Natural killer cell (primary cell): ENCODE results near the gene PDCD2L. TPM values are rescaled to one million over a fixed set of nuclear protein-coding genes. Genes with fewer than 3 reads are reported as not detected.
"Not testable (repeated sequence)": the region's sequence is repeated elsewhere in the genome, so short reads cannot be mapped to it uniquely, and the experiment has no call there.

ENCODE experiments used
- ATAC-seq, 3 donors: fragments of 150-1000 bp in 2 of 3; fragments of 200-7000 bp in 1 of 3; cut with Tn5 transposase; 1 replicate in 1 of 3; 2 replicates in 2 of 3; pipeline ENCODE4 v1.10.0; 2021; ENCODE audit warnings: mild to moderate bottlenecking in 2 of 3, moderate library complexity in 2 of 3
- DNase-seq, 2 donors: peaks; one replicate each; pipeline versions ENCODE4 v3.0.0 to v3.0.0-alpha.2; 2013 to 2021; ENCODE audit warnings: mixed read lengths in 1 of 2
- H3K27ac ChIP-seq: one replicate; pipeline ENCODE4 v1.5.1; 2013; ENCODE audit warnings: mild to moderate bottlenecking, low read length
- H3K27me3 ChIP-seq: one replicate; pipeline ENCODE4 v1.6.1; 2013; ENCODE audit warnings: low read length; ENCODE audit not compliant: control insufficient read depth, insufficient read depth
- H3K36me3 ChIP-seq: one replicate; pipeline ENCODE4 v1.6.1; 2013; ENCODE audit warnings: low read length; ENCODE audit not compliant: control insufficient read depth, insufficient read depth
- H3K4me1 ChIP-seq: one replicate; pipeline ENCODE4 v1.6.1; 2013; ENCODE audit warnings: low read length; ENCODE audit not compliant: control insufficient read depth, insufficient read depth
- H3K4me3 ChIP-seq: one replicate; pipeline ENCODE4 v1.5.1; 2013; ENCODE audit warnings: low read length
- H3K9me3 ChIP-seq: one replicate; pipeline ENCODE4 v1.6.1; 2013; ENCODE audit warnings: low read length; ENCODE audit not compliant: control insufficient read depth, insufficient read depth
- H3K27ac Mint-ChIP-seq, 2 donors: one replicate each; pipeline ENCODE4 v1.8.0; 2022; ENCODE audit warnings: mild to moderate bottlenecking in 2 of 2, mixed read lengths in 2 of 2, moderate library complexity in 1 of 2
- H3K27me3 Mint-ChIP-seq, 2 donors: one replicate each; pipeline ENCODE4 v1.8.0; 2022; ENCODE audit warnings: low read depth in 2 of 2, mixed read lengths in 2 of 2
- H3K36me3 Mint-ChIP-seq: one replicate; pipeline ENCODE4 v1.8.0; 2022; ENCODE audit warnings: mixed read lengths
- H3K4me1 Mint-ChIP-seq, 2 donors: one replicate each; pipeline ENCODE4 v1.8.0; 2022; ENCODE audit warnings: mixed read lengths in 2 of 2
- H3K4me3 Mint-ChIP-seq: one replicate; pipeline ENCODE4 v1.8.0; 2022; ENCODE audit warnings: mild to moderate bottlenecking, moderate library complexity, mixed read lengths
- H3K9me3 Mint-ChIP-seq, 2 donors: one replicate each; pipeline ENCODE4 v1.8.0; 2022; ENCODE audit warnings: mixed read lengths in 2 of 2
- CTCF ChIP-seq: fragments of 200-600 bp; IDR thresholded peaks from one replicate; pipeline ENCODE4 v1.8.0; 2022; ENCODE audit warnings: antibody characterized with exemption
- WGBS: methylation state at CpG from one replicate; pipeline ENCODE4 v1.1.7; 2013; ENCODE audit warnings: missing lambda C conversion rate; ENCODE audit not compliant: insufficient coverage; 5-methylcytosine and 5-hydroxymethylcytosine counted together
- intact Hi-C: fragments of 100-400 bp; cut with micrococcal nuclease; formaldehyde crosslinking; loops from one replicate; pipeline ENCODE4 v1.14.2; 2022
- total RNA-seq, 4 donors: library from RNA; stranded (reverse); fragments of 120-200 nt in 1 of 4; gene quantifications; one replicate each; pipeline versions ENCODE4 v1.2.3 to v1.2.4, GENCODE V29; 2013 to 2022

The PDCD2L gene
- total RNA-seq, 3 donors from 2014 or later (not counting 1 experiment from before 2014, with no cell fraction given), result 4.7 to 8.6 (median 5.6) TPM

DNA sequence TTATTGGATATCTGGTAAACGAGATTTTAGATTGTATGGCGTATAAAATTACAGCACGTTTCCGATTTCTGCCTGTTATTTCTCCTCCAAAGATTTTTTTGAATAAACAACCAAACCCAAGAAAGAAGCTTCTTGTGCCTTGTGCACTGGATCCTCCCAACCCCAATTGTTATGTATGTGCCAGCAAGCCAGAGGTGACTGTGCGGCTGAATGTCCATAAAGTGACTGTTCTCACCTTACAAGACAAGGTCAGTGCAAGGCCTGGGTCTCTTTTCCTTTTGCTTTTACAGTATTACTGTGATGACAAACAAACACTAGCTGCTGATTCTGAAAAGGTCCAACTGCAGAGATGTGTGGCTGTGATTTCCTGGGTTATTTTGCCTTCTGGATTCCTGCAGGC, 54.5 kb downstream of the PDCD2L start:
- no peaks in the 10 kb centered on the region for H3K9me3 Mint-ChIP-seq
- H3K27ac ChIP-seq, result no peak overlapping the region
- intact Hi-C loops, result no loop called here
- no peak for ATAC-seq
- peaks cover 8 to 10% of the 10 kb centered on the region in 2 donors for H3K4me1 Mint-ChIP-seq
- peaks cover 75% of the 10 kb centered on the region for H3K36me3 ChIP-seq
- peaks cover 40% of the 10 kb centered on the region for H3K36me3 Mint-ChIP-seq
- DNase-seq, result no peak
- H3K4me3 Mint-ChIP-seq, result no peak overlapping the region
- H3K27me3 Mint-ChIP-seq, result no peaks in the 10 kb centered on the region
- H3K9me3 ChIP-seq, result no peaks in the 10 kb centered on the region
- WGBS, result 91% methylated on average over 3 of the region's 5 CpGs
- H3K27ac Mint-ChIP-seq, result peak overlapping the region in 1 of 2 donors; percentile 12
- H3K4me1 ChIP-seq, result no peaks in the 10 kb centered on the region
- TF ChIP-seq CTCF, result no peak
- no peak overlapping the region for H3K4me3 ChIP-seq
- H3K27me3 ChIP-seq, result no peaks in the 10 kb centered on the region

DNA sequence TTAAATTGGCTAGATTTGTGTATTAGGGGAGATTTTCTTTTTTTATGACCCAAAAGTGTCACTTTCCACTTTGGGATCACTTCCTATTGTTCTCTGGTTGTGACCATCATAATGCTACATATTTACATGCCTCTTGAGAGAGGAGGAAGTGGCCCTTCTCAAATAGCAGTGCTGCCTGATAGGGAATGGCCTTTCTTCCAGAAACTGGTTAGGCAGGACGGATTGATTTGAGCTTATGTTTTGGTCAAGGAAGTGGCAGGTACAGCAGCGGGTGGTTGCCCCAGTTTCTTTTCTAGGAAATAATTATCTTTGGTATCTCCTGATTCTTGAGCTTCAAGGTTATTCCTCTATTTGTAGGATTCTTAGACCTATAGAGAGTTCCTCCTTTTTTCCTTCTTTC, 55.4 kb downstream of the PDCD2L start:
- Mint-ChIP-seq H3K9me3 (no peaks in the 10 kb centered on the region), H3K4me3 (no peak overlapping the region), H3K4me1 (peaks cover 8 to 10% of the 10 kb centered on the region in 2 donors), H3K27ac (peak overlapping the region; percentile 12 to 30), H3K36me3 (peaks cover 40% of the 10 kb centered on the region), H3K27me3 (no peaks in the 10 kb centered on the region)
- no peak for ATAC-seq
- TF ChIP-seq CTCF, result no peak
- DNase-seq, result no peak
- no peaks in the 10 kb centered on the region for H3K9me3 ChIP-seq
- H3K36me3 ChIP-seq, result peaks cover 74% of the 10 kb centered on the region
- H3K27me3 ChIP-seq, result no peaks in the 10 kb centered on the region
- WGBS, result 86% methylated on average over 2 of the region's 2 CpGs
- intact Hi-C loops, result no loop called here
- H3K4me3 ChIP-seq, result no peak overlapping the region
- no peaks in the 10 kb centered on the region for H3K4me1 ChIP-seq
- no peak overlapping the region for H3K27ac ChIP-seq

DNA sequence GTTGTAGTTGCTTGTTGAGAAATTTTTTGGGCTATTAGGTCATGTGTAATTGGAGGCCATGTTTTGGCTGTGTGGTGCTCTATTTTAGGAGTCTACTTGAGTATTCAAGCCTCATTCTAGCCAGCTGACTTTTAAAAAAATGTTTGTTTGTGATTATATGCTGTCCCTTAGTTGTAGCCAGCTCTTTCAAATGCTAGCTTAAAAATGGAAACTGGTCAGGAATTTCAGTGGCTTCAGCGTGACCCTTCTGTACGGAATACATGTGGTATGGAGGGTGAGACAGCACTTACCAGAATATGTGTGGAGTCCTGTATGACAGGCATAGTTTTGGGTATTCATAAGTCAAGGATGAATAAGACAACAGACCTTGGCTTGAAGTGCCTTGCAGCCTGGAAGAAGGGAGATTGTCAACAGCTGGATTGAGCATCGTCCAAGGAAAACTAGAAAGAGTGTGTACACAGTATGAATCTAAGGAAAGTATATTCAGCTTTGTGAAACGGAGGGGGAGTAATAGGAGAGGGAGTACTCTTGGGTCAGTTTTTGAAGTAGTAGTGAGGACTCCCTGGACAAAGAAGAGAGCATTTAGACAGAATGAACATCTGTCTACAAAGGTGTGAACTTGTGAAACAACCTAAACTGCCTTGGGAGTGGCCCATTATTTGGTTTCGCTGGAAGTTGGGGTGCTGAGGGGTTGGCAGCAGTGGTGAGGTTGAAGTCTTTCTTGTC, 57.3 kb downstream of the PDCD2L start:
- no peak overlapping the region for H3K27ac ChIP-seq
- no peaks in the 10 kb centered on the region for H3K27me3 Mint-ChIP-seq
- no peaks in the 10 kb centered on the region for H3K27me3 ChIP-seq
- ATAC-seq (no peak), DNase-seq (no peak)
- peaks cover 40% of the 10 kb centered on the region for H3K36me3 Mint-ChIP-seq
- intact Hi-C loops, result no loop called here
- peaks cover 77% of the 10 kb centered on the region for H3K36me3 ChIP-seq
- no peaks in the 10 kb centered on the region for H3K4me1 ChIP-seq
- H3K4me1 Mint-ChIP-seq, result peaks cover 8 to 10% of the 10 kb centered on the region in 2 donors
- no peak for TF ChIP-seq CTCF
- H3K9me3 ChIP-seq, result no peaks in the 10 kb centered on the region
- H3K9me3 Mint-ChIP-seq, result no peaks in the 10 kb centered on the region
- H3K4me3 Mint-ChIP-seq, result no peak overlapping the region
- H3K27ac Mint-ChIP-seq, result peak overlapping the region in 1 of 2 donors; percentile 8
- no peak overlapping the region for H3K4me3 ChIP-seq
- 95% methylated on average over 5 of the region's 5 CpGs for WGBS

DNA sequence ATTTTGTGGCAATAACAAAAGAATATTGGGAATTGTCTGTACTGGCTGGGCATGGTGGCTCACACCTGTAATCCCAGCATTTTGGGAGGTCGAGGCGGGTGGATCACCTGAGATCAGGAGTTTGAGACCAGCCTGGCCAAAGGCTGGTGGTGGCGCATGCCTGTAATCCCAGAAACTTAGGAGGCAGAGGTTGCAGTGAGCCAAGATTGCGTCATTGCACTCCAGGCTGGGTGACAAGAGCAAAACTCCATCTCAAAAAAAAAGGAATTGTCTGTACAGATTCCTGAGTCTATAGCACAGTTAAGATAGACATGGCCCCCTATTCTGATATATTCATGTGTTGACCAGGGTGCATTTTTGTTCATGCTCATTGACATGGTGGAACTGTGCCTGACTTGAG, 60.6 kb downstream of the PDCD2L start:
- intact Hi-C loops, H3K9me3 Mint-ChIP-seq, H3K4me3 ChIP-seq, DNase-seq, H3K4me3 Mint-ChIP-seq, H3K9me3 ChIP-seq, ATAC-seq, H3K27ac Mint-ChIP-seq, H3K27me3 ChIP-seq, H3K4me1 ChIP-seq, H3K27me3 Mint-ChIP-seq, H3K27ac ChIP-seq: not testable (repeated sequence)
- Mint-ChIP-seq H3K4me1 (peaks cover 8 to 10% of the 10 kb centered on the region in 2 donors), H3K36me3 (peaks cover 32% of the 10 kb centered on the region)
- 94% methylated on average over 4 of the region's 4 CpGs for WGBS
- peaks cover 78% of the 10 kb centered on the region for H3K36me3 ChIP-seq
